HEK293 (cell line): ENCODE measurements around the gene LAP3.

Source experiments
- CTCF ChIP-seq: fragments of 450-650 bp; formaldehyde crosslinking; IDR thresholded peaks from 2 replicates; pipeline ENCODE4 v1.5.1; 2016; ENCODE audit warnings: missing biosample characterization, missing genetic modification characterization
- HIC1 ChIP-seq: fragments of 450-650 bp; formaldehyde crosslinking; IDR thresholded peaks from 2 replicates; pipeline ENCODE4 v1.5.1; 2016; ENCODE audit warnings: missing biosample characterization, missing genetic modification characterization
- PRDM4 ChIP-seq: fragments of 450-650 bp; formaldehyde crosslinking; IDR thresholded peaks from 2 replicates; pipeline ENCODE4 v1.5.1; 2017; ENCODE audit warnings: missing biosample characterization, missing genetic modification characterization
- REST ChIP-seq: fragments of 450-650 bp; formaldehyde crosslinking; IDR thresholded peaks from 2 replicates; pipeline ENCODE4 v1.5.1; 2016; ENCODE audit warnings: missing biosample characterization, missing genetic modification characterization
- YY1 ChIP-seq: fragments of 450-650 bp; formaldehyde crosslinking; IDR thresholded peaks from 2 replicates; pipeline ENCODE4 v1.5.1; 2018; ENCODE audit warnings: missing biosample characterization, missing genetic modification characterization
- ZFP37 ChIP-seq: fragments of 450-650 bp; formaldehyde crosslinking; IDR thresholded peaks from 2 replicates; pipeline ENCODE4 v1.5.1; 2016; ENCODE audit warnings: missing biosample characterization, missing genetic modification characterization
- ZNF121 ChIP-seq: fragments of 450-650 bp; formaldehyde crosslinking; IDR thresholded peaks from 2 replicates; pipeline ENCODE4 v1.5.1; 2016; ENCODE audit warnings: missing biosample characterization, missing genetic modification characterization
- ZNF362 ChIP-seq: fragments of 450-650 bp; formaldehyde crosslinking; IDR thresholded peaks from 2 replicates; pipeline ENCODE4 v1.5.1; 2016; ENCODE audit warnings: missing biosample characterization, missing genetic modification characterization
- ZNF560 ChIP-seq: fragments of 450-650 bp; formaldehyde crosslinking; IDR thresholded peaks from 2 replicates; pipeline ENCODE4 v1.5.1; 2017; ENCODE audit warnings: missing biosample characterization, missing genetic modification characterization, borderline replicate concordance
- ZNF571 ChIP-seq: fragments of 450-650 bp; formaldehyde crosslinking; IDR thresholded peaks from 2 replicates; pipeline ENCODE4 v1.5.0; 2017; ENCODE audit warnings: missing biosample characterization, missing genetic modification characterization
- ZNF623 ChIP-seq: fragments of 450-650 bp; formaldehyde crosslinking; IDR thresholded peaks from 2 replicates; pipeline ENCODE4 v1.5.1; 2016; ENCODE audit warnings: missing biosample characterization, missing genetic modification characterization
- ZSCAN18 ChIP-seq: fragments of 450-650 bp; formaldehyde crosslinking; IDR thresholded peaks from 2 replicates; pipeline ENCODE4 v1.5.1; 2016; ENCODE audit warnings: missing biosample characterization, missing genetic modification characterization
- ZSCAN30 ChIP-seq: fragments of 450-650 bp; IDR thresholded peaks from 2 replicates; pipeline ENCODE4 v1.5.1; 2018; ENCODE audit warnings: missing biosample characterization, mild to moderate bottlenecking, missing genetic modification characterization, moderate library complexity

GRCh38 chr4:17599826-17600225 is 22.8 kb downstream of the LAP3 start:
- TF ChIP-seq ZSCAN18 (tag by site-specific recombination) (no peak), HIC1 (tag by site-specific recombination) (no peak), ZNF560 (tag by site-specific recombination) (no peak), CTCF (tag by site-specific recombination) (no peak), PRDM4 (tag by site-specific recombination) (no peak), ZNF571 (tag by site-specific recombination) (no peak), ZNF623 (tag by site-specific recombination) (no peak), ZNF121 (tag by site-specific recombination) (no peak), ZNF362 (no peak), ZFP37 (no peak), REST (tag by site-specific recombination) (no peak), ZSCAN30 (tag by site-specific recombination) (no peak), YY1 (tag by site-specific recombination) (no peak)
